HCT116 (cell line): Measurements from ENCODE around the gene CBFA2T3.

Experiments used
- CTCF ChIP-seq, 3 experiments: fragments of 200-600 bp in 1 of 3; sonication (generic) in 1 of 3; IDR thresholded peaks in 2 of 3; conservative IDR thresholded peaks in 1 of 3; 2 replicates each; pipeline ENCODE4 v1.5.1; 2012 to 2017; ENCODE audit warnings: low read depth in 2 of 3, low read length in 2 of 3, antibody characterized with exemption in 1 of 3, borderline replicate concordance in 1 of 3, control low read depth in 1 of 3, mild to moderate bottlenecking in 1 of 3, mixed read lengths in 1 of 3, mixed run types in 1 of 3, moderate library complexity in 1 of 3; ENCODE audit not compliant: insufficient read depth in 1 of 3
- ELF1 ChIP-seq: IDR thresholded peaks from 2 replicates; pipeline ENCODE4 v1.6.1; 2012; ENCODE audit warnings: low read depth, borderline replicate concordance
- JUND ChIP-seq: IDR thresholded peaks from 2 replicates; pipeline ENCODE4 v1.6.1; 2012
- POLR2AphosphoS5 ChIP-seq: IDR thresholded peaks from 2 replicates; pipeline ENCODE4 v1.6.1; 2011; ENCODE audit warnings: mild to moderate bottlenecking, low read depth, low read length, moderate library complexity
- SIN3A ChIP-seq: IDR thresholded peaks from 2 replicates; pipeline ENCODE4 v1.6.1; 2012; ENCODE audit warnings: low read depth

- TF ChIP-seq CTCF (IDR thresholded peaks at IDR 0.05 in 2 of 3, conservative IDR thresholded peaks at IDR 0.05 in 1 of 3; ENCODE audit: borderline replicate concordance in 1 of 3, insufficient read depth in 1 of 3, low read depth in 2 of 3, low read length in 2 of 3) (no peak), SIN3A (no peak), POLR2AphosphoS5 (no peak), JUND (no peak), ELF1 (no peak)
Measured at GRCh38 chr16:88843256-88843655, 133.8 kb downstream of the CBFA2T3 start.
